ENCODE data around the gene MKS1.

Gene MKS1

DNA sequence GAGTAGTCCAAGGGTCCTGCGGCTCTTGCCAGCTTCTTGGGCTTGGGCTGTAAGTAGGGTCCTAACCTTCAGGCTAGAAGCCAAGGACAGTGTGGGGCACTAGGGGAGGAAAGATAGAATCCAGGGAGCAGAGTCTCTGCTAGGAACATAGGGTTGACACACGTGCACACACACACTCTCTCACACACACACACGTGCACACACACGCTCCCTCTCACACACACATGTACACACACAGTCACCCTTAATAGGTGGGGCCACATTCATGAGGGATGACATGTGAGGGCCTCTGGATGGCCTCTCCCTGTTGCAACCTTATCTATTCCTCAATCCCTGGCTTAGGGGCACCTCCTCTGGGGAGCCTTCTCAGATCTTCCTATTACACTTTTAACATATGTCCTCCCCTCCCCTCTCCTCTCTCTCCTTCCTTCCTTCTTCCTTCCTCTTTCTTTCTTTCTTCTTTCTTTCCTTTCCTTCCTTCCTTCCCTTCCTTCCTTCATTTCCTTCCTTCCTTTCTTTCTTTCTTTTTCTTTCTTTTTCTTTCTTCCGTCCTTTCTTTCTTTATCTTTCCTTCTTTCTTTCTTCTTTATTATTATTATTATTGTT lies 23.4 kb downstream of the MKS1 start:
- DNase-seq = no peak

DNA sequence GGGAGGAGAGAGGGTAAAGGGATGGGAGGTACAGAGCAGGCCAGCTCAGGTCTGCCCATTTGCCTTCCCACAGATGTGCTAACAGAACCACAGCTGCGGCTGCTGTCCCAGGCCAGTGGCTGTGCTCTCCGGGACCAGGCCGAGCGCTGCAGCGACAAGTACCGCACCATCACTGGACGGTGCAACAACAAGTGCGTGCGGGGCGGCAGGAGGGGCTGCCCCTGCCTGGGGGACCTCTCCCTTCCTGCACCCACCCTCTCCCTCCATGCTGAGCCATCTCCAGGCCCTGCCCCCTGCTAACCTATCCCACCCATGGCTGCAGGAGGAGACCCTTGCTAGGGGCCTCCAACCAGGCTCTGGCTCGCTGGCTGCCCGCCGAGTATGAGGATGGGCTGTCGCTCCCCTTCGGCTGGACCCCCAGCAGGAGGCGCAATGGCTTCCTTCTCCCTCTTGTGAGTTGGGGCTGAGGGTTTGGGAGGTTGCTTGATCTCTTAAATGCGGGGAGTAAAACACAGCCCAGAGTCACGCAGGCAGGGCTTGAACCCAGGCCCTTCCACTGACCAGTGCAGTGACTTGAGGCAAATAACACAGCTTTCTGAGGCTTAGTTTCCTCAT lies 25.3 kb downstream of the MKS1 start:
- no peak for DNase-seq

DNA sequence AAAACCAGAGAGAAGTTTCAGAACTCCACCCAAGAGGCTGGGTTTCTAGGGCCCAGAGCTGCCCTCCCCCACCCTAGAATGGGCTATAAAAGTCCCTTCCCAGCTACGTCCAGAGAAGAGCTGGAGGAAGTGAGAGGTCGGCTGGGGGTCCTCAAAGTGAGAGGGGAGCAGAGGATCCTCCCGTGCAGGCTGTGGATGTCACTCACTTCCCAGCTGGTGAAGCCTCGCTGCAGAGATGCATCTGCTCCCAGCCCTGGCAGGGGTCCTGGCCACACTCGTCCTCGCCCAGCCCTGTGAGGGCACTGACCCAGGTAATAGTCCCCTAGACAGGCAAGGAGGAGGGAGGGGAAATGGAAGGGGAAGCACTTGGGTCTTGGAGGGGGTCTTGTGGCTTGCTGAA lies 26.4 kb downstream of the MKS1 start, which contains the start of gene EPX:
Gene EPX (plus strand): TSS at position 115 of the 400 bp plus-strand sequence. CDS start 121 bp downstream, at position 236.
- DNase-seq = peak; percentile 27

DNA sequence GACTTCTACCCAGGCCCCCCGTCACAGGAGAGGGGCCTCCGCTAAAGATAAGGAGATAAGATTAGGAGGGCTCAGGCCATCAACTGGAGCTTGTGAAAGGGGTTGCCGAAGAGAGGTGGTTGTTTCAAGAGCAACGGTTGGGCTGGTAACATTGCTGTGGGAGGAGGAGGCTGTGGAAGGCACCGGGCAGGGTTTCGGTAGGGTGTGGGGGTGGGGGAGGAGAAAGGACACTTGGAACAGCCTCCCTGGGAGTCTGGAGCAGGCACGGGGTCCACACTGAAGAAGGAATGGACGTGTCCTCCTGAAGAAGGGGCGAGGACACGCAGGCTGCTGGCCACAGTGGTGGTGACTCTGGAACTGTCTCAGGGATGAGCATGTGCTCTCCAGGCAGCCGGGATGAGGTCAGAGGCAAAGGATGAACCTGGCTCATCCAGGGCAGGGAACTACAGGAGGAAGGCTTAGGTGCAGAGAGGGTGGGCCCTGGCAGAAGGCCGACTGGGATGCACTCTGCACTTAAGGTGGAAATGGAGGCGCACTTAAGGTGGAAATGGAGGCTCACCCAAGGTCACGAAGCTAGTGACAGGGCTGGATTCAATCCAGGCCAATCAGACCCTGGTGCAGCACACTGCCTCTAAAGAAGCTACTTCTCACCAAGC lies 27.7 kb downstream of the MKS1 start:
- DNase-seq = no peak

DNA sequence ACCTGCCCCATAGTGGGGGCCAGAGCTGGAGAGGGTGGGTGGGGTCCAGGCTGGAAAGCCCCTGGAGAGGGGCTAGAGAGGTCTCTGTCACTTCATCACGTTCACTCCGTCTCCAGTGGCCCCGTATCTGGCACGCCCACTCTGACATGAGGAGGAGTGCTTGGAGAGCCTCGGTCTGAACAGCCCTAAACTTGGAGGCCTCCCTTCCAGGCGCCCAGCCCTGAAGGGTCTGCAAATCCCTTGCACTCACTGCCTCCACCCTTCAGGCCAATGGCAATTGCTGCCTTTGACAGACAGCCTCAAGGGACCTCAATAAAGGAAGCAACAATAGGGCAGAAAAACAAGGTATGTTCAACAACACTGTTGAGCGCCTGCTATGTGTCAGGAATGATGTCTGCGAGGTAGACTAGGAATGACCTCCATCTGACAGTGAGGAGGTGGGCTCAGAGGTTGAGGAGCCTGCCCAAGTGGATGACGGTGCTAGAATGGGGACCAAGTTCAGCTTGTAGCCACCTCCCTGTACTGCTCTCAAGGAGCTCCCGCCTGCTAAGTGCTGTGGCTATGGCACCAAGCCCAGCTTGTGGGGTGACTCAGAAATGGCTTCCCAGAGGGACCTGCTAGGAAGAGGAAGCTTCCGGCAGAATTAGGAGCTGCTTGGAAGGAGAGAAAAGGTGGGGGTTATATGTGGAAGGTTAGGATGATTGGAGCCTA lies 29.5 kb downstream of the MKS1 start:
- peak; percentile 57 for DNase-seq

DNA sequence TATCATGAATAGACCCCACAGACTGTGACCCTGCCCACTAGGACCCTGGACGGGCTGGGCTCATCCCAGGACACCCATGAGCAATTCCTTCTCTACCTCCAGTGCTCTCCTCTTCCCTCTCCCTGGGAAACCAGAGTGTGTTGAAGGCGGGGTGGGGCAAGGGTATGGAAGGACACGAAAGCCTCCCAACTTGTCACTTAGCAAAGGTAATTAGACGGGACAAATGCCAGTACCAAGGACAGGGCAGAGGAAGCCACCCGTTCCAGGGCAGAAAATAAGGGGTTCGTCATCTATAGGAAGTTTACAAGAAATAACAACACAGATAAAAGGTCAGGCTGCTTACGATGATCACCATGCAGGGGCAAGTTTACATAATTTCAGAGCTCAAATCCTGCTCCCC lies 31.4 kb downstream of the MKS1 start:
- no peak for DNase-seq

DNA sequence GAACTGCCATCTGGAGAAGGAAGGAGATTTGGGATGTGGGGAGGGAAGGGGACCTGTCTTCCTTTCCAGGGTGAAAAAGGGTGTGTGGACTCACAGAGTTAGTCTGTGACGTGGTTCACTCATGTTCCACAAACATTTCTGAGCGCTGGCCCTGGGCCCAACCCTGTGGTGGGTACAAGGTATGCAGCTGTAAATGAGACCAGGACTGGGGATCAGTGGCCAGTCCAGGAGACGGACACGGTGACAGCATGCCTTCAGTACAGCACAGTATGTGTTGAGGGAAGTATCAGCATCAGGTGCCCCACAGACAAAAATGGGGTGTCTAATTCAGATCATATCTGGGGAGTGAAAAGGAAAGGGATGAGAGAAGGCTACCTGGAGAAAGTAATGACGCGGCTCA lies 32.0 kb downstream of the MKS1 start:
- DNase-seq = no peak

DNA sequence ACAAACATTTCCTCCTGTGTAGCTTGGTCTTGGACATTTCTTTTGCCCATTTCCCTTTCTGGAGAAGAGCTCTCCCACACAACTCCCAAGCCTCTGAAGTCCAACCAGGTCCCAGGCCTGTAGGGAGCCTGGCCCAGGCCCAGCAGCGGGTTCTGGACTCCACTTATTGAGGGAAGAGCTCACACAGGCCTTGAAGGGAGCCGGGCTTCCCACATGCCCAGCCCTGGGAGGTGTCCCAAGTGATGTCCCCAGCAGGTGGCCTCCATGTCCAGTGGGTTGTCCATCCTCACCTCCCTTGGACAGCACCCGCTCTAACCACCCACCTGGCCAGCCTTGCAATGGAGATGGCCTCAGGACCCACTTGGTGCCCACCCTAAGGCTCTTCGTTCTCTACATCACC lies 32.5 kb downstream of the MKS1 start:
- DNase-seq = no peak

DNA sequence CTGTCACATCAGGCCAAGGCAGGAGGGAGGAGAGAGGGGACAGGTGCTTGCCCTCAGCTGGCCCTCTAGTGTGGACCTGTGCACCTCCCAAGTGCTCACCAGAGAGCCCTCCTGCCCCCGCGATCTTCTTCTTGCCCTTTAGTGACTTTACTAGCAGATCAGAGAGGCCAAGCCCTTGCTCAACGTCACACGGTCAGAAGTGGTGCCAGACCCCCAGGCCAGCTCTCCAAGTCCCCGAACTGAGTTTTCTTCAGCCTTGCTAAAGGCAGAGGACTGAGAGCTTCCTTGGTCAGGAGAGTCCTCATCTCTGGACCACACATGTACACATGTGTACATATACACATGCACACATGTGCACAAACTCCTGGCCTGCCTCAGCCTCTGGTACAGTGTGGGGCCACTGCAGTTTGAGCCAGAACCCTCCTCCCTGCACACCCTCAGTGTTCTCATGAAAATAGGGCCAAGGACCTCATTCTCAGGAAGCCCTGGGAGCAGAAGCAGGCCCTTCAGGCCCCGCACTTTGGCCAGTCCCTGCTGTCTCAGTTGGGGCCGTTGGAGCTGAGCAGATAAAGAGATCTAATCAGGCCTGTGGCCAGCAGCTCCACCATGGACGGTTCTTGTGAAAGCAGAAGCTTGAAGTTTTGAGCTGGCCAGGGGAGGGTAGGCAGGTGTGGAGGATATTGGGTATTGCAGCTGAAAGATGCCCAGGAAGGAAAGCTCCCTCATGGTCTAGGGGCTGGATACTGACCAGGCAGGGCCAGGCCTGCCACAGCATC lies 33.9 kb downstream of the MKS1 start:
- no peak for DNase-seq

DNA sequence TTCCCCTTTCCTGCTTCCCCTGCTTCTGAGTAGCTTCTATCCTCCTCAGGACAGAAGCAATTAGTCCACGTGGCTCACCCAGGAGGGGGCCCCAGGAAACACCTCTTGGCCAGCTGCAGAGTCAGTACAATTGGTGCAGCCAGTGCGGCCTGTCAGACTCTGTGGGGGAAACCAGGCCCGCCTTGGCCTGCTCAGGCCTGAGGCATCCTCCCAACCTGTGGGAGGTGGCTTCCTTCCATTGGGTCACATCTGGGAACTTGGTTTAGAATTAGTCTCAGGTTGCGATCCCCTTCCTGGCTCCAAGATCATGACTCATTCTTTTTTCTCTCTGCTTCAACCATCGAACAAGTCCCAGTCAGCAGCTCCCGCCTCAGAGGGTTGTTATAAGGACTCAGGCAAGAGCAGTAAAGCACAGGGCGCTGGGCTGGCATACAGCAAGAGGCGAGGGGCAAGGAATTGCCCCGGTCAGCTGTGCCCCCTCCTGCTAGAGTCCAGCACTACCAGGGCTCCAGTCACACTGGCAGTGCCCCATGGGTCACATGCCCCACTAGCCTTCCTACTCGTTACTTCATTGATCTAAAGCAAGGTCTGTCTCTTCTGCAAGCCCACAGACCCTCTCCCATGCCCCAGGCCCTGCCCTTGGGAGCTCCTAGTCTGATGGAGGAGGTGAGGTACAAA lies 34.6 kb downstream of the MKS1 start:
- DNase-seq = no peak

DNA sequence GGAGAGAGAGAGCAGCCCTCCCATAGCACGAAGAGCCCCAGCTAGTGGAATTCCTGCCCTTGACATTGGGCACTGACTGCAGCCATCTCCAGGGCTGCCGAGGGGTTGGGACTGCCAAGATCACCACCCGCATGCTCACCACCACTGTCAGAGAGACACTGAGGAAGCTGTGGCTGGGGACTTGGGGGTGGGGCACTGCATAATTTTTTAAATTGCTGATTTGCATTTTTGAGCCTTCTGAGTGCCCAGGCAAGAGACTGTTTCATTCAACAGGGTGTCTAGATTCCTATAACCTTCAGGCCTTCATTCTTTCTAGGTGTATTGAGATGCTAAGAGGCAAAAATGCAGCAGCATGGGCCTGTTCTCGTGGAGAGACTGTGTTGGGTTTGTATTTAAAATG lies 35.5 kb downstream of the MKS1 start:
- DNase-seq = no peak

DNA sequence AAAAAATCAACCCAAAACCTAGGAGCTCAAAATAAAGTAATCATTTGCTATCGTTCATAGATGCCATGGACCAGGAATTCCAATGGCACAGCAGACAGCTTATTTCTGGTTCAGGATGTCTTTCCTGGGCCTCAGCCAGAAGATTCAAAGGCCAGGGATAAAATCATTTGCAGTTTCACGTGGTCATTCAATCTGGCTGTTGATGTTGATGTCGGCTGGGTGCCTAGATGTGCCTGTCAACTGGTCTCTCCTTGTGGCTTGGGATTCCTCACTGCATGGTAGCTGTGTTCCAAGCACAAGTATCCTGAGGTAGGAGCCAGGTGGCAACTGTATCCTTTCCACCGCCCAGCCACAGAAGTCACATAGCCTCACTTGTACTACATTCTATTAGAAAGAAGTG lies 37.3 kb downstream of the MKS1 start:
- DNase-seq = no peak

DNA sequence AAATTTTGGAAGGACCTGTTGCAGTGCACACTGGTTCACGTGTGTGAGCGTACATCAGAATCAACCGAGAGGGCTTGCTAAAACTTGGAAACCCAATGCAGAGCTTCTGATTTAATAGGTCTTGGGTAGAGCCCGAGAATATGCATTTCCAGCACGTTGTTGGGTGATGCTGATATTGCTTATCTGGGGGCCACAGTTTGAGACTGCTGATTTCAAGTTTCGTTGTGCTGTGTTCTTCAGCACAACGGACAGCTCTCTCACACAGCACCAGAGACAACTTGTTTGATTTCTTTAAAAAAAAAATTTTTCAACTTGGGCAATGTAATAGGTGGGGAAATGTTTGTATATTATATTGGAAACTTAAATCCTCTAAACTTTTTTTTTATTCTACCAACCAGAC lies 42.9 kb downstream of the MKS1 start:
- DNase-seq = no peak

DNA sequence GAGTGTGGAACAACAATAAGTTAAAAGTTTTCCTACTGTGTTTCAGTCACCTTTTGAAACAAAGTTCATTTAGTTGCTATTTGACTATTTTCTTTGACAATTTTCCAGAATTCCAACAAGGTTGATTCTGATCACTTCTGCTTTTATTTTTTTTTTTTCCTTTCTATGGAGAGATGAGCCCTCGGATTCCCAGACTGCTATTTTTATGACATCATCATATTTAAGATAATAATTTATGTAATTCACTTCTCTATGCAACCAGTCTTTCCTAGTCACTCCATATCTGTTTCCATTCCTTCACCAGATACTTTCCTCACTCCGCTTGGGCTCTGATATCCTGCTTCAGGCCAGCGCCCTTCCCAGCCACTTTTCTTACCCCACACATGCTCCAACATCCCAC lies 44.2 kb downstream of the MKS1 start:
- no peak for DNase-seq

DNA sequence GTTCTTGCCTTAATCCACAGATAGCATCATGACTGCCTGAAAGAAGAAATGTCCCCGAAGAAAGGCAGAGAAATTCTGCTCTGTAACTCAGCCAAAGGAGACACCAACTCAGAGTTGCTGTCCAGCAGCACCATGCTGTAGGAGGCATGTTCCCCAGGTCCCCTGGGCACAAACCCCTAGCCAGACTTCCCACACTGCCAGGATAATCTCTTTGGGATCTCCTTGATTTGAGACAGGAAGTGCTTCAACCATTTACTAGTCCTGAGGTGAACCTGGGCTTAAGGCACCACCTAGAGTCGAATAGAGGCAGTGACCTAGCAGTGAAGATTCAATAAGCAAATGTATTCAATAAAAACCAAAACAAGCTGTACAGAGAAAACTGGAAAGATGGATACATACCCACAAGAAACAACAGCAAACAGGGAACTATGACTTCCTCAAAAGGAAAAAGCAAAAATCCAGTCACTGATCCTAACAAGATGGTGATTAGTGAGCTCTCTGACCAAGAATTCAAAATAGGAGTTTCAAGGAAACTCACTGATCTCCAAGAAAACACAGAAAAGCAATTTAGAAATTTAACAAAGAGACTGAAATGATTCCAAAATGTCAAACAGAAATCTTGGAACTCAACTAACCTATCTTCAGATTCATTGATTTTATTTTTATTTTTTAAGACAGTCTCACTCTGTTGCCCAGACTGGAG lies 46.5 kb downstream of the MKS1 start:
- peak; percentile 7 for DNase-seq

DNA sequence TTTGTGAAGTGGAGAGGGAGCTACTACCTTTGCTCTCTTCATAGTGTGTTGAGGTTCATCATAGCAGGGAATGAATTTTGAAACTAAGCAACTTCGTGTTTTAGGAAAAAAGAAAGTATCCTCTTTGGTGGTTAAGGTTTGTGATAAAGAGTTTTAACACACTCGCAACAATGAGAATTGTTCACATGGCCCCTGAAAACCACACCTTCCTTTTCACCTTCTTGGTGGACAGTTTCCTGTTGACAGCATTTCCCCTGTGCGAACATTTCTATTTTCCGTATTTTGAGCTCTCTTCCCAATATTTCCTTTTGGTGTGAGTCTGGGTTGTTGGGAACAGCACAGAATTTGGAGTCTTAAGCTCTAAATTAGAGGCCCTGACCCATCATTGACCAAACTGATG lies 48.4 kb downstream of the MKS1 start:
- DNase-seq = no peak

DNA sequence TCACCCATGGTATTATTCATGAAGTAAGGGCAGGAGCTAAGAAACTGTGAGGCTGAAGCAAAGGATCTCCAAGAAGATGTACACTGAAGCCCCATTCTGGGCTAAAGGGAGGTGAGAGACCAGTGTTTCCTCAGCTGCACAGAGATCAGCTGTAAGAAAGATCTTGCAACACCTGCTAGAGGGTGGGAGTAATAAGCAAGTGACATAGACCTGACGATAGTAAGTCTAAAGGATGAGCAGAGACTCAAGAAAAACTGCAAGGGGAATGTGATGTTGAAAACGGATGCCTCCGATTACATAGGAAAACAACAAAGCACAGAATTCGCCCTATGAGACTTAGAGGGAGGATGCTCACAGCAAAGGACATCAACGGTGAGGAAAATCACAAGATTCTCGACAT lies 52.4 kb downstream of the MKS1 start, which contains the start of gene OR4D2:
Gene OR4D2 (plus strand): TSS at position 301 of the 400 bp plus-strand sequence. CDS start 2,674 bp downstream, outside the sequence.
- DNase-seq = no peak

DNA sequence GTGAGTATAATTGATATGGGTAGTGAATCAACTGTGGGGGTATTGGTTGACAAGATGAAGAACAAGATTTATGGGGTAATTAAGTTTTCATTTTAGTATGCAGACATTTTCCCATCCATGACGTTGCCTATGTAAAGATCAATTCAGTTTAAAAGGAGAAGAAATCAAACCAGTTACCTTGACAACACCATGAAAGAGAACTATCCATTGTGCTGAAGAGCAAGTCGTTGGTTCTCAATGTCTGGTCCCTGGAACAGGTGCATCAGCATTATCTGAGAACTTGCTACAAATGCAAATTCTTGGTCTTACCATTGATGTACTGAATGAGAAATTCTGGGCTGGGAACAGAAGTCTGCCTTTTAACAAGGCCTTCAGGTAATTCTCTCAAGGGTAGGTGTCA lies 53.1 kb downstream of the MKS1 start:
- DNase-seq = no peak

DNA sequence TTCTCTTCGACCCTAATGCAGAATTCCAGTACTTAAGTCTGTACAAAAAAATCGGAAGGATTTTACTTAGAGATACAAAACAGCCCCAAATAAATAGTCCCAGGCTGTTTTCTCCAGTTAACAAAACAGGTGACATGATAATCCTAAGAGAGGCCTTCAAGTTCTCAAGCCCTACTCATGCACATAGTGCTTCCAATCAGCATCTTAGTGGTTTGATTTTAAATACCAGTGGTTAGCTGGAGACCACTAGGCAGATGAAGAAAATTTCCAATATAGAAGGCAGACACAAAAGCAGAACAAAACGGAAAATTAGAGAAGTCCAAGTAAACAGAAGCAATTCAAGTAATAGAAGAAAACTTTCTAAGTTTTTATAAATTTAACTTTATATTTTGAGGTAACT lies 57.5 kb downstream of the MKS1 start:
- DNase-seq = peak; percentile 73

DNA sequence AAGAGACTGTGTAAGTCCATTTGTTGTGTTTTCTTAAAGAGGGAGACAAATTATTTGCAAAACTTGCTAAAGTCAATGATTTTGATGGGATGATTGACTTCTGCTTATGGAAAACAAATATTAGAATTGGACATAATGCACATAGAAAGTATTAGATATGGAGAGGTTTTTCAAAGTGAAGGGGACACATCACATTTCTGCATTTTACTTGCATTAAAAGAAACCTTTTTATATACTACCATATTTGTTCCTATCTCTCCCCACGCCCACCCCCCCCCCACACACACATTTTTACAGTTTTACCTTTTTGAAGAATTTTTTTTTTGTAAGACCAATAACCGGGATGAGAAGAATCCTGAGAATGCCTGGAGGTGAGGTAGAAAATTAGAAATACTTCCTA lies 60.9 kb downstream of the MKS1 start:
- DNase-seq = no peak

Measured in MV-4-11 (cell line).